K562 (cell line): ENCODE data around the gene PDIA4. TPM values are rescaled to one million over a fixed set of nuclear protein-coding genes. Genes with fewer than 3 reads are reported as not detected.
A peak's percentile ranks its signal among the peaks of the same experiment; 100 is the strongest.

ENCODE experiments used
- HMBOX1 ChIP-seq: sonication (generic); IDR thresholded peaks from 2 replicates; pipeline ENCODE4 v1.6.1; 2016
- JUND ChIP-seq, 2 experiments: IDR thresholded peaks; 2 replicates in 1 of 2; 3 replicates in 1 of 2; pipeline ENCODE4 v1.6.1; 2011; ENCODE audit warnings: borderline replicate concordance in 2 of 2, low read depth in 2 of 2, low read length in 2 of 2, improper control_type of control experiment in 1 of 2, missing biosample characterization in 1 of 2, missing genetic modification characterization in 1 of 2, missing genetic modification reagents in 1 of 2
- KLF16 ChIP-seq: IDR thresholded peaks from 2 replicates; pipeline ENCODE4 v1.6.1; 2016; ENCODE audit warnings: antibody characterized with exemption
- PPARD ChIP-seq: fragments of 250-450 bp; sonication (Bioruptor Pico); IDR thresholded peaks from 2 replicates; pipeline ENCODE4 v1.8.0; 2022; ENCODE audit warnings: inconsistent platforms, mild to moderate bottlenecking, moderate library complexity
- RBM14 ChIP-seq: fragments of 200-400 bp; formaldehyde crosslinking; IDR thresholded peaks from 2 replicates; pipeline ENCODE4 v1.6.1; 2018; ENCODE audit warnings: low read depth, mild to moderate bottlenecking, low read length, moderate library complexity, borderline replicate concordance; ENCODE audit not compliant: insufficient read depth
- USF1 ChIP-seq: sonication (generic); formaldehyde crosslinking; IDR thresholded peaks from 2 replicates; pipeline ENCODE4 v1.9.0; 2022; ENCODE audit warnings: mild to moderate bottlenecking, missing genetic modification reagents
- XRCC5 ChIP-seq: fragments of 200-400 bp; formaldehyde crosslinking; IDR thresholded peaks from 2 replicates; pipeline ENCODE4 v1.6.1; 2017; ENCODE audit warnings: low read depth, mild to moderate bottlenecking, low read length
- ZEB2 ChIP-seq: fragments of 450-650 bp; IDR thresholded peaks from 2 replicates; pipeline ENCODE4 v1.6.1; 2016
- ZHX1 ChIP-seq: fragments of 150-350 bp; conservative IDR thresholded peaks from 2 replicates; pipeline ENCODE4 v1.6.1; 2014; ENCODE audit warnings: low read length
- ZNF23 ChIP-seq: fragments of 250-450 bp; sonication (Bioruptor Pico); IDR thresholded peaks from 2 replicates; pipeline ENCODE4 v1.4.0; 2020; ENCODE audit warnings: mild to moderate bottlenecking
- polyA plus RNA-seq, 8 experiments: library from polyadenylated mRNA; depleted of rRNA in 4 of 8; stranded (reverse) in 5 of 8; unstranded in 3 of 8; fragments of >200 nt; fragmentation: Nextera tagmentation in 2 of 8; fragmentation: Illumina TruSeq in 1 of 8; extraction: Ambion mirVana in 2 of 8; extraction: Trizol in 1 of 8; gene quantifications; 2 replicates each; pipeline versions ENCODE4 v1.2.1 to v1.2.3, GENCODE V29; 2011 to 2014; ENCODE audit warnings: inconsistent platforms in 1 of 8, missing spikeins in 1 of 8
- total RNA-seq, 7 experiments: library from RNA; depleted of rRNA in 6 of 7; stranded (reverse); fragments of >200 nt in 6 of 7; fragmentation: Illumina TruSeq in 2 of 7; extraction: Trizol in 2 of 7; gene quantifications; 2 replicates each; pipeline versions ENCODE4 v1.2.1 to v1.2.3, GENCODE V29; 2011 to 2021; ENCODE audit warnings: low replicate concordance in 1 of 7
- TF ChIP-seq, protein P1 (sequence below): sonication (generic); formaldehyde crosslinking; IDR thresholded peaks from 2 replicates; pipeline ENCODE4 v1.8.1; 2023; ENCODE audit warnings: mild to moderate bottlenecking, missing genetic modification reagents
- TF ChIP-seq, protein P2 (sequence below): fragments of 250-450 bp; sonication (Bioruptor Pico); IDR thresholded peaks from 2 replicates; pipeline ENCODE4 v1.5.0; 2022; ENCODE audit warnings: mild to moderate bottlenecking
- TF ChIP-seq, protein P3 (sequence below): fragments of 450-650 bp; conservative IDR thresholded peaks from 2 replicates; pipeline ENCODE4 v1.6.1; 2016; ENCODE audit warnings: missing genetic modification characterization, low read depth, mild to moderate bottlenecking, missing compliant biosample characterization, moderate library complexity

PDIA4 gene
- total and polyA plus RNA-seq, 9 of the 15 experiments (the other 6 are each of a cell fraction or from before 2014, with no cell fraction given), result 9.1 to 175 (median 146) TPM

- 0 out of 2 replicates have a peak, but pooled peaks have one; percentile 19 for TF ChIP-seq KLF16
- TF ChIP-seq USF1 (CRISPR knock-in tag), result no peak
- TF ChIP-seq XRCC5, result no peak; the same call in 1 of the 2 replicates
- TF ChIP-seq ZNF23 (CRISPR knock-in tag), result no peak
- TF ChIP-seq, protein P1, sequence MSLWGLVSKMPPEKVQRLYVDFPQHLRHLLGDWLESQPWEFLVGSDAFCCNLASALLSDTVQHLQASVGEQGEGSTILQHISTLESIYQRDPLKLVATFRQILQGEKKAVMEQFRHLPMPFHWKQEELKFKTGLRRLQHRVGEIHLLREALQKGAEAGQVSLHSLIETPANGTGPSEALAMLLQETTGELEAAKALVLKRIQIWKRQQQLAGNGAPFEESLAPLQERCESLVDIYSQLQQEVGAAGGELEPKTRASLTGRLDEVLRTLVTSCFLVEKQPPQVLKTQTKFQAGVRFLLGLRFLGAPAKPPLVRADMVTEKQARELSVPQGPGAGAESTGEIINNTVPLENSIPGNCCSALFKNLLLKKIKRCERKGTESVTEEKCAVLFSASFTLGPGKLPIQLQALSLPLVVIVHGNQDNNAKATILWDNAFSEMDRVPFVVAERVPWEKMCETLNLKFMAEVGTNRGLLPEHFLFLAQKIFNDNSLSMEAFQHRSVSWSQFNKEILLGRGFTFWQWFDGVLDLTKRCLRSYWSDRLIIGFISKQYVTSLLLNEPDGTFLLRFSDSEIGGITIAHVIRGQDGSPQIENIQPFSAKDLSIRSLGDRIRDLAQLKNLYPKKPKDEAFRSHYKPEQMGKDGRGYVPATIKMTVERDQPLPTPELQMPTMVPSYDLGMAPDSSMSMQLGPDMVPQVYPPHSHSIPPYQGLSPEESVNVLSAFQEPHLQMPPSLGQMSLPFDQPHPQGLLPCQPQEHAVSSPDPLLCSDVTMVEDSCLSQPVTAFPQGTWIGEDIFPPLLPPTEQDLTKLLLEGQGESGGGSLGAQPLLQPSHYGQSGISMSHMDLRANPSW, result no peak
- no peak for TF ChIP-seq HMBOX1
- TF ChIP-seq RBM14, result no peak
- peak; percentile 59 for TF ChIP-seq ZHX1
- TF ChIP-seq, protein P2, sequence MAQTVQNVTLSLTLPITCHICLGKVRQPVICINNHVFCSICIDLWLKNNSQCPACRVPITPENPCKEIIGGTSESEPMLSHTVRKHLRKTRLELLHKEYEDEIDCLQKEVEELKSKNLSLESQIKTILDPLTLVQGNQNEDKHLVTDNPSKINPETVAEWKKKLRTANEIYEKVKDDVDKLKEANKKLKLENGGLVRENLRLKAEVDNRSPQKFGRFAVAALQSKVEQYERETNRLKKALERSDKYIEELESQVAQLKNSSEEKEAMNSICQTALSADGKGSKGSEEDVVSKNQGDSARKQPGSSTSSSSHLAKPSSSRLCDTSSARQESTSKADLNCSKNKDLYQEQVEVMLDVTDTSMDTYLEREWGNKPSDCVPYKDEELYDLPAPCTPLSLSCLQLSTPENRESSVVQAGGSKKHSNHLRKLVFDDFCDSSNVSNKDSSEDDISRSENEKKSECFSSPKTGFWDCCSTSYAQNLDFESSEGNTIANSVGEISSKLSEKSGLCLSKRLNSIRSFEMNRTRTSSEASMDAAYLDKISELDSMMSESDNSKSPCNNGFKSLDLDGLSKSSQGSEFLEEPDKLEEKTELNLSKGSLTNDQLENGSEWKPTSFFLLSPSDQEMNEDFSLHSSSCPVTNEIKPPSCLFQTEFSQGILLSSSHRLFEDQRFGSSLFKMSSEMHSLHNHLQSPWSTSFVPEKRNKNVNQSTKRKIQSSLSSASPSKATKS (CRISPR knock-in tag), result no peak
- TF ChIP-seq, protein P3, sequence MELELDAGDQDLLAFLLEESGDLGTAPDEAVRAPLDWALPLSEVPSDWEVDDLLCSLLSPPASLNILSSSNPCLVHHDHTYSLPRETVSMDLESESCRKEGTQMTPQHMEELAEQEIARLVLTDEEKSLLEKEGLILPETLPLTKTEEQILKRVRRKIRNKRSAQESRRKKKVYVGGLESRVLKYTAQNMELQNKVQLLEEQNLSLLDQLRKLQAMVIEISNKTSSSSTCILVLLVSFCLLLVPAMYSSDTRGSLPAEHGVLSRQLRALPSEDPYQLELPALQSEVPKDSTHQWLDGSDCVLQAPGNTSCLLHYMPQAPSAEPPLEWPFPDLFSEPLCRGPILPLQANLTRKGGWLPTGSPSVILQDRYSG (tag), result no peak
- TF ChIP-seq JUND (IDR thresholded peaks at IDR 0.05; ENCODE audit: borderline replicate concordance, low read depth, low read length), result peak; percentile 45; the same call in 1 of the 2 replicates
- no peak; the same call in 1 of the 3 replicates for TF ChIP-seq JUND (tag; IDR thresholded peaks at IDR 0.05; ENCODE audit: borderline replicate concordance, low read depth, low read length)
- TF ChIP-seq PPARD (CRISPR knock-in tag), result no peak
- peak; percentile 24; the same call in 1 of the 2 replicates for TF ChIP-seq ZEB2
These were observed 65.3 kb downstream of the PDIA4 start (continued) for GRCh38 chr7:148962823-148963582.
